OCI-M1 (cell line): Measurements from ENCODE around the gene MAP3K2.
"Not testable (repeated sequence)": the region's sequence is repeated elsewhere in the genome, so short reads cannot be mapped to it uniquely, and the experiment has no call there.

Experiments used
- DNase-seq: peaks from one replicate; lab custom pipeline; 2025; lab: John Stamatoyannopoulos, UW

MAP3K2 gene

DNA sequence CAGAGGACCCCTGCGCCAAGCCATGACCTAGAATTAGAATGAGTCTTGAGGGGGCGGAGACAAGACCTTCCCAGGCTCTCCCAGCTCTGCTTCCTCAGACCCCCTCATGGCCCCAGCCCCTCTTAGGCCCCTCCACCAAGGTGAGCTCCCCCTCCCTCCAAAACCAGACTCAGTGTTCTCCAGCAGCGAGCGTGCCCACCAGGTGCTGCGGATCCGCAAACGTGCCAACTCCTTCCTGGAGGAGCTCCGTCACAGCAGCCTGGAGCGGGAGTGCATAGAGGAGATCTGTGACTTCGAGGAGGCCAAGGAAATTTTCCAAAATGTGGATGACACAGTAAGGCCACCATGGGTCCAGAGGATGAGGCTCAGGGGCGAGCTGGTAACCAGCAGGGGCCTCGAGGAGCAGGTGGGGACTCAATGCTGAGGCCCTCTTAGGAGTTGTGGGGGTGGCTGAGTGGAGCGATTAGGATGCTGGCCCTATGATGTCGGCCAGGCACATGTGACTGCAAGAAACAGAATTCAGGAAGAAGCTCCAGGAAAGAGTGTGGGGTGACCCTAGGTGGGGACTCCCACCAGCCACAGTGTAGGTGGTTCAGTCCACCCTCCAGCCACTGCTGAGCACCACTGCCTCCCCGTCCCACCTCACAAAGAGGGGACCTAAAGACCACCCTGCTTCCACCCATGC lies 33.5 kb upstream of the MAP3K2 start:
- no peak for DNase-seq

DNA sequence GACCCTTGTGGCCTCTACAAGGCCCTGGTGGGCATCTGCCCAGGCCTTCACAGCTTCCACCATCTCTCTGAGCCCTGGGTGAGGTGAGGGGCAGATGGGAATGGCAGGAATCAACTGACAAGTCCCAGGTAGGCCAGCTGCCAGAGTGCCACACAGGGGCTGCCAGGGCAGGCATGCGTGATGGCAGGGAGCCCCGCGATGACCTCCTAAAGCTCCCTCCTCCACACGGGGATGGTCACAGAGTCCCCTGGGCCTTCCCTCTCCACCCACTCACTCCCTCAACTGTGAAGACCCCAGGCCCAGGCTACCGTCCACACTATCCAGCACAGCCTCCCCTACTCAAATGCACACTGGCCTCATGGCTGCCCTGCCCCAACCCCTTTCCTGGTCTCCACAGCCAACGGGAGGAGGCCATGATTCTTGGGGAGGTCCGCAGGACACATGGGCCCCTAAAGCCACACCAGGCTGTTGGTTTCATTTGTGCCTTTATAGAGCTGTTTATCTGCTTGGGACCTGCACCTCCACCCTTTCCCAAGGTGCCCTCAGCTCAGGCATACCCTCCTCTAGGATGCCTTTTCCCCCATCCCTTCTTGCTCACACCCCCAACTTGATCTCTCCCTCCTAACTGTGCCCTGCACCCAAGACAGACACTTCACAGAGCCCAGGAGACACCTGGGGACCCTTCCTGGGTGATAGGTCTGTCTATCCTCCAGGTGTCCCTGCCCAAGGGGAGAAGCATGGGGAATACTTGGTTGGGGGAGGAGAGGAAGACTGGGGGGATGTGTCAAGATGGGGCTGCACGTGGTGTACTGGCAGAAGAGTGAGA lies 32.5 kb upstream of the MAP3K2 start:
- DNase-seq, result no peak

DNA sequence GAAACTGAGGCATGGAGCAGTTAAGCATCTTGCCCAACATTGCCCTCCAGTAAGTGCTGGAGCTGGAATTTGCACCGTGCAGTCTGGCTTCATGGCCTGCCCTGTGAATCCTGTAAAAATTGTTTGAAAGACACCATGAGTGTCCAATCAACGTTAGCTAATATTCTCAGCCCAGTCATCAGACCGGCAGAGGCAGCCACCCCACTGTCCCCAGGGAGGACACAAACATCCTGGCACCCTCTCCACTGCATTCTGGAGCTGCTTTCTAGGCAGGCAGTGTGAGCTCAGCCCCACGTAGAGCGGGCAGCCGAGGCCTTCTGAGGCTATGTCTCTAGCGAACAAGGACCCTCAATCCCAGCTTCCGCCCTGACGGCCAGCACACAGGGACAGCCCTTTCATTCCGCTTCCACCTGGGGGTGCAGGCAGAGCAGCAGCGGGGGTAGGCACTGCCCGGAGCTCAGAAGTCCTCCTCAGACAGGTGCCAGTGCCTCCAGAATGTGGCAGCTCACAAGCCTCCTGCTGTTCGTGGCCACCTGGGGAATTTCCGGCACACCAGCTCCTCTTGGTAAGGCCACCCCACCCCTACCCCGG lies 31.8 kb upstream of the MAP3K2 start:
- DNase-seq, result no peak

DNA sequence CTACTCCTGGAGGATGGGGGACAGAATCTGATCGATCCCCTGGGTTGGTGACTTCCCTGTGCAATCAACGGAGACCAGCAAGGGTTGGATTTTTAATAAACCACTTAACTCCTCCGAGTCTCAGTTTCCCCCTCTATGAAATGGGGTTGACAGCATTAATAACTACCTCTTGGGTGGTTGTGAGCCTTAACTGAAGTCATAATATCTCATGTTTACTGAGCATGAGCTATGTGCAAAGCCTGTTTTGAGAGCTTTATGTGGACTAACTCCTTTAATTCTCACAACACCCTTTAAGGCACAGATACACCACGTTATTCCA lies 31.3 kb upstream of the MAP3K2 start:
- no peak for DNase-seq

DNA sequence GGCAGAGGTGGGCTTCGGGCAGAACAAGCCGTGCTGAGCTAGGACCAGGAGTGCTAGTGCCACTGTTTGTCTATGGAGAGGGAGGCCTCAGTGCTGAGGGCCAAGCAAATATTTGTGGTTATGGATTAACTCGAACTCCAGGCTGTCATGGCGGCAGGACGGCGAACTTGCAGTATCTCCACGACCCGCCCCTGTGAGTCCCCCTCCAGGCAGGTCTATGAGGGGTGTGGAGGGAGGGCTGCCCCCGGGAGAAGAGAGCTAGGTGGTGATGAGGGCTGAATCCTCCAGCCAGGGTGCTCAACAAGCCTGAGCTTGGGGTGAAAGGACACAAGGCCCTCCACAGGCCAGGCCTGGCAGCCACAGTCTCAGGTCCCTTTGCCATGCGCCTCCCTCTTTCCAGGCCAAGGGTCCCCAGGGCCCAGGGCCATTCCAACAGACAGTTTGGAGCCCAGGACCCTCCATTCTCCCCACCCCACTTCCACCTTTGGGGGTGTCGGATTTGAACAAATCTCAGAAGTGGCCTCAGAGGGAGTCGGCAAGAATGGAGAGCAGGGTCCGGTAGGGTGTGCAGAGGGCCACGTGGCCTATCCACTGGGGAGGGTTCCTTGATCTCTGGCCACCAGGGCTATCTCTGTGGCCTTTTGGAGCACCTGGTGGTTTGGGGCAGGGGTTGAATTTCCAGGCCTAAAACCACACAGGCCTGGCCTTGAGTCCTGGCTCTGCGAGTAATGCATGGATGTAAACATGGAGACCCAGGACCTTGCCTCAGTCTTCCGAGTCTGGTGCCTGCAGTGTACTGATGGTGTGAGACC lies 30.7 kb upstream of the MAP3K2 start, which contains the start of gene PROC:
TSS of gene PROC (plus strand) at position 128 of the 812 bp plus-strand sequence. CDS start 1,516 bp downstream, outside the sequence.
- DNase-seq, result no peak

DNA sequence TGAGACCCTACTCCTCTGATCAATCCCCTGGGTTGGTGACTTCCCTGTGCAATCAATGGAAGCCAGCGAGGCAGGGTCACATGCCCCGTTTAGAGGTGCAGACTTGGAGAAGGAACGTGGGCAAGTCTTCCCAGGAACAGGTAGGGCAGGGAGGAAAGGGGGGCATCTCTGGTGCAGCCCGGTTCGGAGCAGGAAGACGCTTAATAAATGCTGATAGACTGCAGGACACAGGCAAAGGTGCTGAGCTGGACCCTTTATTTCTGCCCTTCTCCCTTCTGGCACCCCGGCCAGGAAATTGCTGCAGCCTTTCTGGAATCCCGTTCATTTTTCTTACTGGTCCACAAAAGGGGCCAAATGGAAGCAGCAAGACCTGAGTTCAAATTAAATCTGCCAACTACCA lies 29.6 kb upstream of the MAP3K2 start:
- no peak for DNase-seq

DNA sequence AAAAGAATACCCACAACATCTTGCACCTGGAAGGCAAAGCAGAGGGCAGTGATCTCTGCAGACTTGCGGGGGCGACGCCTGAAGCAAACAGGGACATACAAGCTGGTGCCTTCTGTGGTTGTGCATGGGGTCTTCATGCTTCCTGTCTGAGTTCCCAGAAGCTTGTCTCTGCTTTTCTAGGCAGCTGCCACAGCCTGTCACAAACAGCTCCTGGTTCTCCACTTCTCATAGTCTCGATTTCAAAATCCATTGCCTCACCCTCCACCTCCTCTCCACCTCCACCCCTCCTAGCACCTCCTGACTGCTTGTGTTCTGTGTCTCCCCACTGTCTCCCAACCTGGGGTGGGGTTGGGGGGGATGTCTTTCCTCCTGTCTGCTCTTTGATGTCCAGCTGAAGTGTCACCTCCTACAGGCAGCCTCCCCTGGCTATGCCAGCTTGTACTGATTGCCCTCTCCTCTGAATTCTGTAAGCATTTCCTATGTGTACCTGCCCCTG lies 28.8 kb upstream of the MAP3K2 start:
- no peak for DNase-seq

DNA sequence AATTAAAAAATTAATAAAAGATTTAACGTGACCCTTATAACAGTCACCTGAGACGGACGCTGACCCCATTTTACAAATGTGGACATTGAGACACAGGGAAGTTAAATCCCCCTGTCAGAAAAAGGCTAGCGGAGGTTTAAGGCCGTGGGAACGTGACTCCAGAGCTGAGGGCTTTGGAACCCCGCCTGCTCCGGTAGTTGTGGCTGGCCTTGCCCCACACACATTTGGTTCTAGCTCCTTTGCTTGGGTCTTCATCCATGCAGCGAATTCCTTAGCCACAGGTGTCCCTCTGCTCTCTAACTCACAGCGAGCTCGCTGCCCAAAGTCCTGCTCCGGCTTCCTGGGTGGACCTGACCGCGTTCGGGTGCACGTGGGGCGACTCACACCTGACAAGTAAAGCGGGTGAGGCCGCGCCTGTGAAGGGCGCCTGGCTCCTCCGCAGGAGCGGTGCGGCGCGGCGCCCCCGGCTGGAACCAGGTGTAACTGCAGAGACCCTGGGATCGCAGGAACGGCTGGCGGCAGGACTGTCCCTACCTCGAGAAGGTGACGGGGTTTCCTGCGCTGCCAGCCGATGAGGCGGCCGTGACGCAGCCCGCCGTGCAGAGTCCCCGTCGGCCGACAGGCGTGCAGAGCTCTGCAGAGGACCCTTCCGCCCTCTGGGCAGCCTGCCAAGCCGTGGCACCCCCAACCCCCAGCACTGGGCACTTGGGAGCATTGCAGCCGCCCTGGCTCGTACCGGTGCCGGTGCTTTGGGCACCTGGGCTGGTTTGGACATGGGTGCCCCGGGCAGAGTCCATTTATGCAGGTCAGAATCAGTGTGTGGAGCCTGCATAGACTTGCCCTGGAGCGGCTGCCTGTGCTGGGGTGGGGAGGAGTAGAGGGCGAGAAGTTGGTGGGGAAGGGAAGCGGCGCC lies 28.1 kb upstream of the MAP3K2 start:
- peak; percentile 81 for DNase-seq

DNA sequence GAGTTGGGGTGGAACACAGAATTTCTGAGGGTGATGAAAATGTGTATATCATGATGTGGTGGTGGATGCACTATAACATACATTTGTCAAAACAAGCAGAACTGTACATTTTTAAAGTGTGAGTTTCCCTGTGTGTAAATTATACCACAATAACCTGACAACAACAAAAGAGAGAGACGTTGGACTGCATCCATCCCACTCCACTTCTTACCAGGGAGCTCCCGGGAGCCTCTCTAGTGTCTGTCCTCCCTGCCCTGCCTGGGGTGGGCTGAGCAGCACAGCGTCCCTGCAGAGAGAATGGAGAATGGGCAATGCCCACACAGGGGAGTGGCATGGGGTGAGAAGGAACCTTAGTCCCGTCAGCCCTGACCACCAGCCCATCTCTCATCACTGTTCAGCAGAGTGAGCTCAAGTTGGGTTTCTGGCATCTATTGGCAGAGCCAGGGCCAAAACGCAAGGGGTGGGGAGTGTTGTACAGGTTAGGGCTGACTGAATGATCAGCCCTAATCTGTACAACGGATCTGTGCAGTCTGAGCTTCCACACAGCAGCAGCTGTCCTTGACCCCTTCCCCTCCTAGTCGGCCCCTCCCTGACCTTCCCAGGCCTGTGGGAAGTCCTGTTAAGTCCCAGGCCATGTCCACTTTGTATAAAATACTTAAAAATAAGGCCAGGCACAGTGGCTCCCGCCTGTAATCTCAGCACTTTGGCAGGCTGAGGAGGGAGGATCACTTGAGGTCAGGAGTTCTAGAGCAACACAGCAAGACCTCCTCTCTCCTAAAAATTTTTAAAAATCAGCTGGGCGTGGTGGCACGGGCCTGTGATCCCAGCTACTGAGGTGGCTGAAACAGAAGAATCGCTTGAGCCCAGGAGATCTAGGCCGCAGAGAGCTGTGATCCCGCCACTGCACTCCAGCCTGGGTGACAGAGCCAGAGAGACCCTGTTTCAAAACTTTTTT lies 27.1 kb upstream of the MAP3K2 start:
- DNase-seq, result no peak

DNA sequence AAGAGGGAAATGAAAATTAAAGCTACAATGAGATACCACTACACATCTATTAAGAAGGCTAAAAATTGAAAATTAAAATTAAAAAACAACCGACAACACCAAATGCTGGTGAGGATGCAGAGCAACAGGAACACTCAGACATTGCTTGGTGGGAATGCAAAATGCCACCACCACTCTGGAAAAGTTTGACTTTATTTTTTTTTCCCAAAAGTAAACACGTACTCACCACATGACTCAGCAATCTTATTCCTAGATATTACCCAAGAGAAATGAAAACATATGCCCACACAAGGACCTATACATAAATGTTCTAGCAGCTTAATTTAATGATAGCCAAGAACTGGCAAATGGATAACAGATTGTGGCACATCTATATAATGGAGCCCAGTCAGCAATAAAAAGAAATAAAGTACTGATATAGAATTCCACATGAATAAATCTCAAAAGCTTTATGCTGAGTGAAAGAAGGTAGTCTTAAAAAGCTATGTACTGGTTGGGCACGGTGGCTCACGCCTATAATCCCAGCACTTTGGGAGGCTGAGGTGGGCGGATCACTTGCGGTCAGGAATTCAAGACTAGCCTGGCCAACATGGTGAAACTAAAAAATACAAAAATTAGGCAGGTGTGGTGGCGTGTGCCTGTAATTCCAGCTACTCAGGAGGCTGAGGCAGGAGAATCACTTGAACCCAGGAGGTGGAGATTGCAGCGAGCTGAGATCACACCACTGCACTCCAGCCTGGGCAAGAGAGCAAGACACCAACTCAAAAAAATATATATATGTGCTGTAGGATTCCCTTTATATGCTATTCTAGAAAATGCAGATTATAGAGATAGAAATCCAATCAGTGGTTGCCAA lies 26.2 kb upstream of the MAP3K2 start:
- DNase-seq, result peak; percentile 32

DNA sequence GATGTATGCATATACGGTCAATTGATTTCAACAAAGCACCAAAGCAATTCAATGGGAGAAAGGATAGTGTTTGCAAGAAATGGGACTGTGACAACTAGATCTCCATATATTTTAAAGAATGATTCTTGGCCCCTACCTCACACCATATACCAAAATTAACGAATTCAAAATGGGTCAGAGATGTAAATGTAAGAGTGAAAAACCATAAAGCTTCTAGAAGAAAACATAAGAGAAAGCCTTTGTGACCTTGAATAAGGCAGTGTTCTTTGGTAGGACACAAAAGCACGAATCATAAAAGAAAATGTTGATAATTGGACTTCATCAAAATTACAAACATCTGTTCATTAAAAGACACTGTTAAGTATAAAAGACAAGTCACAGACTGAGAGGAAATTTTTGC lies 25.4 kb upstream of the MAP3K2 start:
- no peak for DNase-seq

DNA sequence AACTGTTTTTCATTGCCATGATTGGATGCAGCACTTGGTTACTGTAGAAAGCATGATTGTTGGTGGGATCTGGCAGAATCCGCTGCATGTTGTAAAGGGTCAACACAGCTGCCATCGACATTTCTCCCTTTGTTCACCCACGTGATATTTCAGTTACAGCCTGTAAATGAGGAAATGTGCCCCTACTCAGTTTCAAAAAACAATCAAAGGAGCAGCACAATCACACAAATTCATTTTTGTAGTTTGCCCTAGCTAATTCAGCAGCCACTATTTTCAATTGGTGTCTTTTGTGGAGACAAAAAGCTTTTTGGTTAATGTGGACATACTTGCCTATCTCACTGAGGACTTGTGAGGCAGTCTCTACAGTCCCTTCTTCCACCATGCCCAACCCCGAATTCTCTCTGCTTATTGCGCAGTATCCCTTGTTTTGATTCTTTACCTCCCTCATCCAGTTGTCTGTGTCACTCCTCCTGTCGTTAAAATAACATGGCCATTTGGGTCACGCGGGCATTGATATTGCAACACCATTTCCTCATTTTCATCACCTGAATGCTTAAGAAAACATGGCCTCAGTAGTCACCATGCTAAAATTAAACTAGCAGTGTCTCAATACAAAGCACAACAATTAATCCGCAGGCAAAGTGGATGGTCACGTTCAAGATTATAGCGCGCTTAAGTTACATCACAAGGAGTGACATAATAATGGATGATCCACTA lies 24.0 kb upstream of the MAP3K2 start:
- peak; percentile 18 for DNase-seq

DNA sequence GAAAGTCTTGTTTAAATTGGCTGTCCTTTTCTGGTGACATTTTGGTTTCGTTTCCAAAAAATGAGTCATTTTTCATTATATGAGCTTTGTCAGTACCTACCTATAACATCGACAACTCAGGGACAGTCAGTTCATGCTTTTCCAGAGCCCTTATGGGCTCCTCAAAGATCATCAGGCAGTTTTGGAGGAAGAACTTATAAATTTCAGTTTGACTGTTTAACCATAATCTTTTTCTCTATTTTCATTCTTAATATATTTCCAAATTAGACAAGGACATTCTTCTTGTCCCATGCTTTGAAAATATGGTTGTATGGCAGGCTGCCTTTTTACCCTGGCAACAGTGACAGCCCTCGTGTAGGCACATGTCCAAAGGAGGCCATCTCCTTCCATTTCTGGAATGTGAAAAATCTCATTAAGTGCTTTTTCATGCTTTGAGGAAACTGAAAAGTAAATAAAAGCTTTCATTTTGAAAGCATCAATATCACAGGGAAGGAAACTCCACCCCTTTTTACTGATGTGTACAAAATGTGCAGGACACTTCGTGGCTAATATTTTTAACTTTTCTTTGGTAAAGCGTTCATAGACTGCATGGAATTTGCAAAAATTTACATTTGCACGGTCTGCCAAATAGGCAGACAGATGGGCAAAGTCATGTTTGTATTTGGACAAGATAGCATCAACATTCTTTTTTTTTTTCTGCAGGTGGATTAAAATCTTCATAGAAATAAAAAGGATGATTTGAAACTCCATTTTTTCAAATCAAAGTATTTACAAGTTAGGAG lies 23.3 kb upstream of the MAP3K2 start:
- DNase-seq, result peak; percentile 27

DNA sequence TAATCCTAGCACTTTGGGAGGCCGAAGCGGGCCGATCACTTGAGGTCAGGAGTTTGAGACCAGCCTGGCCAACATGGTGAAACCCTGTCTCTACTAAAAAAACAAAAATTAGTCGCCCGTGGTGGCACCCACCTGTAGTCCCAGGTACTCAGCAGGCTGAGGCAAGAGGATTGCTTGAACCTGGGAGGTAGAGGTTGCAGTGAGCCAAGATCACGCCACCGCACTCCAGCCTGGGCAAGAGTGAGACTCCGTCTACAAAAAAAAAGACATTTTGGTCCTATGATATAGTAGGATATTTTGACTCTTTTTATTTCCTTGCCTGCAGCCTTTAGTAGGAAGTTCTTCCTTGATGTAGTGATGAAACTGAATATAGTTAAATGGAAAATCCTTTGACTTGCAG lies 21.9 kb upstream of the MAP3K2 start:
- DNase-seq, result not testable (repeated sequence)

DNA sequence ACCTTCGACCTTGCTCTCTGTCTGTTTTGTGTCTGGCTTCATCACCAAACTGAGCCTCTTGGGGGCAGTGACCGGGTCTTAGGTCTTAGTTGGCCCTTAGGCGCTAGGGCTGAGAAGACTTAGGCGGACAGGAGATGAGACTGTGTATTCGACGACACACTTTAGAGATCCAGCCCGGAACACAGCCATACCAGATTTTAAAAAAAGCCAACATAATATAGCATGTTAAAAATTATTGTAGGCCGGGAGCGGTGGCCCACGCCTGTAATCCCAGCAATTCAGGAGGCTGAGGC lies 21.0 kb upstream of the MAP3K2 start:
- no peak for DNase-seq

DNA sequence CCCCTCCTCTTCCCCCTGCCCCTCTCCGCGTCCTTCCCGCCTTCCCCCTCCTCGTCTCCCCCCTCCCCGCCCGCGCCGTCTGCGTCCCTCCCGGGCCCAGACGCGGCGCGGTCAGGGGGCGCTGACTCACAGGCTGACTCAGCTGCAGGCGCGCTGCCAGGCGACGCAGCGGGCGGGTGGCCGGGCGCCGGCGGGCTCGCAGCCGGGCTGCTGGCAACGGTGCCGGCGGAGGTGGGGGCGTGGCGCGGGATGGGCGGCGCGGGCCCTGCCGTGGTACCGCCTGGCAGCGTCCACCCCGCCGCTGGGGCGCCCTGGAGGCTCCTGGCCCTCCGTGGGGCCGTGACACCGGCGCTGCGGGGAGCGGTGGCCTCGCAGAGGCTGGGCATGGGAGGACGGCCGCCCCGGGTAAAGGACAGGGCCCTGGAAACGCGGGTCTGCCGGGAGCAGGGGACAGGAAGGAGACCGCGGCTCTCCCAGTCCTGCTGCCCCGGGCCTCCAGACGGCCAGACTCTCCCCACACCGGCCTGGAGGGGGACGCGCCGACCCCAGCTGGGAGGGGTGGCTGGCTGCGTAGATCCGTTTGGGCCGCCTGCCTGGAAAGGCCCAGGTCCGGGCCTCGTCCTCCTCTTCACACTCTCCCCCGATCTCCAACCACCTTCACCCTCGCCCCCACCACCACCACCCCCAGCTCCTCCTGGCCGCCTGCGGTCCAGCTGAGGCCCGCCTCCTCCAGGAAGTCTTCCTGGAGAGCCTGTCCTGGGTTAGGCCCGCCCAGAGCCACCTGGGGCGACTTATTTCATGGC lies 20.4 kb upstream of the MAP3K2 start:
- peak; percentile 94 for DNase-seq

DNA sequence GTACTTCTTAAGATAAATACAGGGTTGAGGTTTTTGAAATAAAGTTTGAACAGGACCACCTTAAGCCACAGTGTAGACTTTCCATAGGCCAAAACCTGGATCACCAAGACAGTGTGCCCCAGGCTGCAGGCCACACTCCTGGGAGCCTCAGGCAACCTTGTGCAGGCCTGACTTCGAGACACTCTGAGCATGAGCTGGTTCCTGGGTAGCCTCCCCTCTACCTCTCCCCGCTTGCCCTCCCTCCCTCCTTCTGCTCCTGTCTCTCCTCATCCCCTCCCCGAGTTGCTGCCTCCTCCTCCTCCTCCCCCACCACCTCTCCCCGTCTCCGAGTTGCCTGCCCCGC lies 19.9 kb upstream of the MAP3K2 start:
- DNase-seq, result no peak
